Measurements from ENCODE around the gene MED13L. TPM values are rescaled to one million over a fixed set of nuclear protein-coding genes. Genes with fewer than 3 reads are reported as not detected.

Gene MED13L
- total RNA-seq, 1 donor = 180 TPM

DNA sequence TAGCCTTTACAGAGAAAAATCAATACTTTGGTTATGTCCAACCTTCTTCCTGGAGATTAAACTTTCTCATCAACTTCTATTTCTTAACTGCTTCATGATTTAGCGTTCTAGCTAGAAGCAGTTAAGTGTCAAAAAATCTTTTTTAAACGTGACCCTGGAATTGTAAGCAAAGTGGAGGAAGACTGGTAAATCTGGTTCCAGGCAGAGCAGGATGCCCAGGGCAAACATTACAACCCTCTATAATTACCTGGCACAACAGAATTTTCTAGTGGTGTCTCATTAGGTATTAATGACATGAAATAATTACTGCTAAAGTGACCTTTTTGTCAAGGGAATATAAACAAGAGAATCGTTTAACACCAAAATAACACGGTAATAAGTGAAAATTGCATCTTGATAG, 320.8 kb downstream of the MED13L start:
- H3K4me3 ChIP-seq (ENCODE audit: low read depth, low read length) = no peak overlapping the region
- TF ChIP-seq, protein P1, sequence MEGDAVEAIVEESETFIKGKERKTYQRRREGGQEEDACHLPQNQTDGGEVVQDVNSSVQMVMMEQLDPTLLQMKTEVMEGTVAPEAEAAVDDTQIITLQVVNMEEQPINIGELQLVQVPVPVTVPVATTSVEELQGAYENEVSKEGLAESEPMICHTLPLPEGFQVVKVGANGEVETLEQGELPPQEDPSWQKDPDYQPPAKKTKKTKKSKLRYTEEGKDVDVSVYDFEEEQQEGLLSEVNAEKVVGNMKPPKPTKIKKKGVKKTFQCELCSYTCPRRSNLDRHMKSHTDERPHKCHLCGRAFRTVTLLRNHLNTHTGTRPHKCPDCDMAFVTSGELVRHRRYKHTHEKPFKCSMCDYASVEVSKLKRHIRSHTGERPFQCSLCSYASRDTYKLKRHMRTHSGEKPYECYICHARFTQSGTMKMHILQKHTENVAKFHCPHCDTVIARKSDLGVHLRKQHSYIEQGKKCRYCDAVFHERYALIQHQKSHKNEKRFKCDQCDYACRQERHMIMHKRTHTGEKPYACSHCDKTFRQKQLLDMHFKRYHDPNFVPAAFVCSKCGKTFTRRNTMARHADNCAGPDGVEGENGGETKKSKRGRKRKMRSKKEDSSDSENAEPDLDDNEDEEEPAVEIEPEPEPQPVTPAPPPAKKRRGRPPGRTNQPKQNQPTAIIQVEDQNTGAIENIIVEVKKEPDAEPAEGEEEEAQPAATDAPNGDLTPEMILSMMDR (IDR thresholded peaks at IDR 0.05; ENCODE audit: insufficient read depth, low read length) = no peak
- DNase-seq (ENCODE audit: low read depth) = no peak

DNA sequence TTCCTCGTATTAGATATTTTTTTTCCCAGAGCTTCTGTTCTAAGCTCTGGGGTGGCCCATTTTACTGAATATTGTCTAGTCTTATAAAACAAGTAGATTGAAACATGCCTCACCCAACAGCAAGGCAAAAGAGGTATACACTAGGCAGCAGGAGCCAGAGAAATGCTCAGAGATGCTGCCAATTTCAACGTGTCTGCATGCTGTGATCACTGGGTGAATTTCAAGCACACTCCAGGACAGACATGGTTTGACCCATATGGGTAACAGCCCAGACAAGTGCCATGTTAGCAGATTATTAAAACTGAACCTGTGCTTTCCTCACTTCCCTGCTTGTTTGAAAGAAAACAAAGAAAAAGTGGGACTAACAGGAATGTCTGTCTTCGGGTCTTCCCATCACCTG, 321.3 kb downstream of the MED13L start:
- no peak for DNase-seq (ENCODE audit: low read depth)
- no peak overlapping the region for H3K4me3 ChIP-seq (ENCODE audit: low read depth, low read length)
- TF ChIP-seq, protein P1 (IDR thresholded peaks at IDR 0.05; ENCODE audit: insufficient read depth, low read length) = no peak

DNA sequence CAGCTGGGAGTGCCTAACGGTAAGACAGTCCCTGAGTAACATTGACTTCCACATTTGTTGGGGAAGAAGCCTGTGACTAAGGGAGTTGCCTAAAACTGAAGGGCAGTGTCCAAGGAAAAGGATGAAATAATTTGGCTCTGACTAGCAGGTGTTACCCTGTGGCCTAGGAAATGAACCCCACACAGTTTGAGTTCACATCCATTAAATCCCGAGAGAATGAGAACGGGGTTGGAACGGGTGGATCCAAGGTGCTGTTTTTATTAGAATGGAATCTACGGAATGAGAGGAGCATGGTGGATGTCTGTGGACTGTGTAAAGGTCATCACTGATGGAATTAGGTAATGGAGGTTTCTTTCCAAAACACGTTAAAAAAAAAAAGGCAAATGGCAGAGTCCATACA, 324.0 kb downstream of the MED13L start:
- TF ChIP-seq, protein P1 (IDR thresholded peaks at IDR 0.05; ENCODE audit: insufficient read depth, low read length) = no peak
- H3K4me3 ChIP-seq (ENCODE audit: low read depth, low read length) = no peak overlapping the region
- DNase-seq (ENCODE audit: low read depth) = no peak

DNA sequence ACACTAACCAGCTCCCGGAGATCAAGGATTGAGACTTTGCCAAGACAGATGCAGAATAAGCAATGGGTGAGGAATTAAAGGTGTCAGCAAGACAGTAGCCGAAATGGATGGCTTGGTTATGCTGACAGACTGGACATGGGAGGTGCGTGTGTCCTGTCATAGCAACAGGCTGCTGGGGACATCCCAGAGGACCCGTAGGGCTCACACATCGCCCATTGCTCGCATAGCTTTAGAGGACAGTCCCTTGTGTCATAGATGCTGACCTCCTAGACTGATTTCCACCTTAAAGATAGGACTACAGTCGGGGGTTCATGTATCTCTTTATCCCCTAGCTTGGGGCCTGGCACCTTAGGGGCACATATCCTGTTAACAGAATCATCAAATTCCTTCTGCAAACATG, 324.5 kb downstream of the MED13L start:
- TF ChIP-seq, protein P1 (IDR thresholded peaks at IDR 0.05; ENCODE audit: insufficient read depth, low read length) = no peak
- no peak overlapping the region for H3K4me3 ChIP-seq (ENCODE audit: low read depth, low read length)
- no peak for DNase-seq (ENCODE audit: low read depth)

DNA sequence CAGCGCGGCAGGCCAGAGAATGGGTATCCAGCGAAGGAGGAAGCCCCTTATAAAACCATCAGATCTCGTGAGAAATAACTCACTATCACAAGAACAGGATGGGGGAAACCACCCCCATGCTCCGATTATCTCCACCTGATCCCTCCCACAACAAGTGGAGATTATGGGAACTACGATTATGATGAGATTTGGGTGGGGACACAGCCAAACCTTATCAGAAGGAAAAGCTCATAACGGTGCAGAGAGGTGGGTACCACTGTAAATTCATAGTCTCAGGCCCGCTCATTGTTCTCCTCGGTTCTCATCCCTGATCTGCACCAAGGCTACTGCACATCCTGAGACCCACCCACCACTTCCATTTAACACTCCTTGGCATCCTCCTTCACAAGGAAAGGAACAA, 326.5 kb downstream of the MED13L start:
- no peak for DNase-seq (ENCODE audit: low read depth)
- H3K4me3 ChIP-seq (ENCODE audit: low read depth, low read length) = no peak overlapping the region
- TF ChIP-seq, protein P1 (IDR thresholded peaks at IDR 0.05; ENCODE audit: insufficient read depth, low read length) = no peak

DNA sequence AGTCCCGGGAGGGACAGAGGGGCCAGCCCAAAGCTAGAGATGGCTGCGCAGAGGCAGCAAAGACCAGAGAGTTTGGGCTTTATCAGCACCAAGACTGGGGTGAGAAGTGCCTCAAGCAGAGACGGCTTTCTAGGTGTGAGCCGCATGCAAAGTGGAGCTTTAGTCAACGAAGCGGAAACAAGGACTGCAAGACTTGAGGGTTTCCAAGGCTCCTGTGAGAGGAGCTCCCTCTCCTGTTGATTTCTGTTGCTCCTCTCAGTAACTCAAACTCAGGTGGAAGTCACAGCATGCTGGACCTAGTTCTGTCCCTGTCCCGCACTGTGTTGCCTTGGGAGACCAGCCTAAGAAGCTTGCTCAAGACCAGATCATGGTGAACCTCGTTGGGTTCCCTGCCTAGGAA, 327.8 kb downstream of the MED13L start:
- TF ChIP-seq, protein P1 (IDR thresholded peaks at IDR 0.05; ENCODE audit: insufficient read depth, low read length) = no peak
- DNase-seq (ENCODE audit: low read depth) = no peak
- no peak overlapping the region for H3K4me3 ChIP-seq (ENCODE audit: low read depth, low read length)

DNA sequence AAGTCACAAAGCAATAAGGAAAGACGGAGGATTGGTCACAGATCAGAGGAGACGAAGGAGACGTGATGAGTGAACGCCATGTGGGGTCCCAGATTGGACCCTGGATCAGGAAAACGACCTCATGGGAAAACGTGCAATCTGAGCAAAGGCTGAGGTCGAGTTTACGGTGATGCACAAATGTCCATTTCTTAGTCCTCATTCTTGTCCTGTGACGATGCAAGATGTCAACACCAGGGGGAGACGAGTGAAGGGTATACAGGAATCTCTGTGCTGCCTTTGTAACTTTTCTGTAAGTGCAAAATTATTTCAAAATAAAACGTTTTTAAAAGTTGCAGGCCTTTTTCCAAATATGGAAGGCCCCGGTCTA, 329.8 kb downstream of the MED13L start:
- no peak for DNase-seq (ENCODE audit: low read depth)
- TF ChIP-seq, protein P1 (IDR thresholded peaks at IDR 0.05; ENCODE audit: insufficient read depth, low read length) = peak; percentile 20
- no peak overlapping the region for H3K4me3 ChIP-seq (ENCODE audit: low read depth, low read length)

Measured in fibroblast of the aortic adventitia (primary cell).